HG03280 (cell line): ENCODE results near the gene CENPVL3.
"Not testable (repeated sequence)": the region's sequence is repeated elsewhere in the genome, so short reads cannot be mapped to it uniquely, and the experiment has no call there.

Source experiments
- ATAC-seq: cut with Tn5 transposase; IDR thresholded peaks from one replicate; pipeline ENCODE4 v1.9.1; 2021; ENCODE audit warnings: mild to moderate bottlenecking, moderate library complexity; ENCODE audit not compliant: unreplicated experiment

Gene CENPVL3

DNA sequence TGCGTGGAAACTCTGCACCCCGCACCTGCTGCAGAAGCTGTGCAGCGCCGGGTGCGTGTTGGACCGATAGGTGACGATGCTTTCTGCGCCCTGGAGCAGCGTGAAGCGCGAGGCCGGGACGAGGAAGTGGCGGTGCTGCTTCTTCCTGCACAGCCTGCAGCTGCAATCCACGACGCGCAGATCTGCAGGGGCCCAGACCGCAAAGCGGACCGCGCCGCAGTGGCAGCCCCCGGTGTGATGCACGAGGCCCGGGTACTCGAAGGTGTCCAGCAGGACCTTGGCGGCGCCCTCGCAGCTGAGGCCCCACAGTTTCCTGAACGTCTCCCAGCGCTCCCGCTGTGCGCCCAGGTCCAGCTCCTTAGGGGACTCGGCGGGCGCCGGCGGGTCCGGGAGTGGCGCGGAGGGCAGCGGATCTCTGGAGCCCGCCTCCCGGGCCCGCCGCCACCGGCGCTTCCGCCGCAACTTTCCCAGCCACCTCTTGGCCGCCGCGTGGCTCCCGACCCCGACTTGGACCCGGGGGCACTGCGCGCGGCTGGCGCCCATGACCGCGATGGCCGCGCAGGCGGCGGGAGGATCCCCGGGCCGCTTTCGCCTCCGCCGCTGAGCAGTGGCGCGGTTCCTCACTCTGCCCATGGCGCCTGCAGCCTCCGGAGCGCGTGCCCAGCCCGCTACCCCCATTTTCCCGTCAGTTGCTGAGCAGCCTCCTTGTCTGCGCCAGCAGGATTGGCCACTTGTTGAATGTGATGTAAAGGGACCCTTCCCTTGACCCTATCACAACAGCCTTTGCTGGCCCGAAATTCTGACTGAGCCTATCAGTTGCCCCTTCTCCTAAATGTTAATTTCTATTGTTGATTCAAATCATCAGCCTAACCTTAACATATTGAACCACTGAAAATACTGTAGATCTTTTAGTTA is at the start of gene CENPVL3:
Gene CENPVL3, minus strand, starts transcription at position 672 of the 915 bp plus-strand sequence. Its CDS starts 39 bp downstream, at position 633.
- ATAC-seq = not testable (repeated sequence)

DNA sequence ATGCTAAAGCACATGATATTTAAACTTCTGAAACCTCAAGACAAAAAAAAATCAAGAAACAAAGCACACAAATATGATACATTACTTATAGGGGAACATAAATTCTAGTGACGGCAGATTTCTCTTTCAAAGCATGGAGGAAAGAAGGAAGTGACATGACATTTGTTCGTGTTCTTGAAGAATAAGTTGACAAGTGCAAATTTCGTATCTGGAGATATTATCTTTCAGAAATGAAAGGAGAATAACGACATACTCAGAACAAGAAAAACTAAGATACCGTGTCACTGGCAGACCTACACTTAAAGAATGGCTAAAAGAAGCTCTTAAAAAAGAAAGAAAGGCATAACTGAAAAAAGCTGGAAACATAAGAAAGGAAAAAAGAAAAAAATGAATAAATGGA is 47.3 kb upstream of the CENPVL3 start:
- no peak for ATAC-seq

DNA sequence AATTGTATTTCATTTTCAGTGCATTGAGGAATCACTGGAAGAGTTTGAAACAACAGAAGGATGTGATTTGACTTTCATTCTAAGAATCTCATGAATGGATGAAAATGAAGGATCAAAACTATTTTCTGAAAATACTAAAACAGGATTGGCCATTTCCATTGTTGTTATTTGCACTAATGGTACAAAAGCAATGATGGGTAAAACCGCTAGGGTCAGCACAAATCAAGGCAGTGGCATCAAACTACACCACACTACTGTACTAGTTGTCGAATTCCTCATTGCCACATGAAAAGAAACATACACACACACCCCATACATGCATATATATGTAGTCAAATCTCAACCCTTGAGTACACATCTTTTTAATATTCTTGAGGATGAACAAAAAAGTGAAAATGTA is 24.7 kb upstream of the CENPVL3 start:
- ATAC-seq = no peak

DNA sequence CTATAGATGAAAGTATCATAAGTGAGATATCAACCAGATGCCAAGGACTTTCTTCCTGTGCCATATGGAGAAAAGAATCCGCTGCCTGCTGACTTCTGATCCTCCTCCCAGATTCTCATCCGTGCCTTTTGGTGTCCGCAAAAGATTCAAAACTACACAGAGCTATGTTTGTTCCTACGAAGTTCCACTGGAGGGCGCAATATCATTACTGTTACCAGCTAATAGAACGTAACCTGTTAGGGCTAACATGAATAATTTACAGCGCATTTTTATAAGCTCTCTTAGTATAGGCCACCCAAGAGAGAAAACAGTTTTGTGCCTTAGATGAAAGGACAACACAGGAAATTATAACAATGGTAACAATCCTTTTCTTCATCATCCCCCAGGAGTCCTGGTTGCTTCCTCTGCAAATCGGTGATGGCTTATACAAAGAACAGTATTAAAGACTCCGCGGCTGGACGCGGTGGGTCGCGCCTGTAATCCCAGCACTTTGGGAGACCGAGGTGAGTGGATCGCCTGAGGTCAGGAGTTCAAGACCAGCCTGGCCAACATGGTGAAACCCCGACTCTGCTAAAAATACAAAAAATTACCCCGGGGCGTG is 22.8 kb upstream of the CENPVL3 start:
- ATAC-seq = no peak

DNA sequence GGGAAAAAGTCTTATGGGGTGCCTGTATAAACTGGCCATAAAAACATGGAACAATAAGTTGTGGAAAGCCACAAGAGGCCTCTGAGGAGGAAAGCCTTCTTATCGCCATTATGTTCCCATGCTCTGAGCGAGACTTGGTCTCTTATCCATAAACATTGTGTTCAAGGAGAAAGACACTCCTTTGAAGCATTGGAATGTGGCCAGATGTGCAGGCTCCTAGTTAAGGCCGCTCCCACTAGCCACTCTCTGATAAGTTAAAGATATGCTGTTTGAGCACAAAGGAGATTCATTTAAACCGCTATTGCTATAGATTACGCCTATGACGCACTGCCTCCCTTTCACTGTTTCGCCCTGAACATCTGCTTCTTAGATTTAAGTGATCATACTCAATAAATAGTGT is 17.8 kb upstream of the CENPVL3 start:
- not testable (repeated sequence) for ATAC-seq

DNA sequence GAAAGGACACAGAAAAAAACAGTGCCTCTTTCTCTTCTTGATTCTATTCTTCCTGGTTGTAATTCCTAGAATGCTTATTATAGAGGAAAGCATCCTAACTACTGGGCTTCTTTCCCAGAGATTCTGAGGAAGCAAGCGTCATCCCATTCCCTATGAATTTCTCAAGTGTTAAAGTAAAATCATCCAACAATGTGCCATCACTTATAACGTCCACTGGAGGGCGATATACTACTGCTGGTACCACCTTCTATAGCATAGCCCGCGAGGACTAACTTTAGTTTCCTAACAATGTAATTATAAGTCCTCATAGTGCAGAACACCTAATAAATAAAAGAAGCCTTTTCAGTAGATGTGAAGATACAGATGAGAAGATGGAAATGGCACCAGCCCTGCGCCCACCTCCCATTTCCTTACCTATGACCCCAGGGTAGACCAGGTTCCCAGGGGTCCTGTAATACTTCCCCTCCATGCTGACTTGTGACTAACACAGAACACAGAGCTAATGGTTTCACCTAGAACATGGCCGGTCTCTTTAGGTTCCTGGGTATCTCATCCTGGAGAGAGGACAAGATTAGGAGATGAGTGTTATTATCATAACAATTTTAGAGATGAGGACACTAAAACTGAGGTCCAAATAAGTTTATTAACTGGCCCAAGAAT is 4.2 kb downstream of the CENPVL3 start:
- ATAC-seq = no peak

DNA sequence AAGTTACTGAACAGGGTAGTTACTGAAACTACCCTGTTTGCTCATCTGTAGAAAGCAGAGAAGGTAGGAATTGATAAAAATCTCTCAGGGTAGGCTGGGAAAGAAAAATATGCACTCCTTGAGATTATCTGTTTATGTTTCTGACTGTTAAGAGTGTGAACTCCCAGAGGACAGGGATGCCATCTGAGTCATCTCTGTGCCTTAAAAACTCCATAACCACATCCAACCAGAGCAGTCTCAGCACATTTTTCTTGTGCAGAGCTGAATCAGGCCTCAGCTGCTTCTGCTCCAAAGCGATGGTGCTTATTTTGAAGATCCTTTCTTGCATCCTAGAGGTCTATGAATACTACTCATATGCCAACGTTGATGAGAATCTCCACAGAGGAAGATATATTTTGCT is 9.9 kb downstream of the CENPVL3 start:
- ATAC-seq = no peak

DNA sequence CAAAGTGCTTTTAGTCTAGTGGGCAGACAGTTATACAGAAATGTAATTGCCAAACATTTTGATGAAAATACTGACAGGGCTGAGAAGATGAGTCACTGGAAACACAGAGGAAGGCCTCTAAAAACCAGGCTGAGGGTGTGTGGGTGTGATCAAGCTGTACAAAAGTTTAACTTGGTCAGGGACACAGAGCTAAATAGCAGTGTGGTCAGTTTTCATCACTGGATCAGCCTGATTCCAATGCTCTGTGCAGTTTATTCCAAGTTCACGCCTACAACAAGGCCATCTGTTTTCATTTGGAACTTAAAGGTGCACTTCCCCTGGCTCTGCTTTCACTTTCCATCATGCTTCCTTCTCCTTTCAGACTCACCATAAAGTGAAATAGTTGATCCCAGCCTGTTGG is 10.6 kb downstream of the CENPVL3 start:
- no peak for ATAC-seq

DNA sequence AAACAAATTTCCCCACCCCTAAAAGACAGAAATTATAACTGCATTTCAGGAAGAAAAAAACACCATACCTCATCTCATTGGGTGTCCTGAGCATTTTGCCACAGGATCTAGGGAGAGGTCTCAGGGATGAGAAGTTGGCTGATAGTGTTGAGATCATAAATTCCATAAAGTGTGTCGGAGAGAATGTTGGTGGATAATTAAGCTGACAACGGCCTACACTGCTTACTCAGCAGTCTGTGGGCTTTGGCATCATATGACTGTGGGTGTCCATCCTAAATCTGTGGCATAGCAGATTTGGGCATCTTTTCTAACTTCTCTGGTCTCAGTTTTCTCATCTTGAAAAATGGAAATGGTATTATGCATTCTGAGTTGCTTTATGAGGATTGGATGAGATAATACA is 12.3 kb downstream of the CENPVL3 start:
- ATAC-seq = no peak

DNA sequence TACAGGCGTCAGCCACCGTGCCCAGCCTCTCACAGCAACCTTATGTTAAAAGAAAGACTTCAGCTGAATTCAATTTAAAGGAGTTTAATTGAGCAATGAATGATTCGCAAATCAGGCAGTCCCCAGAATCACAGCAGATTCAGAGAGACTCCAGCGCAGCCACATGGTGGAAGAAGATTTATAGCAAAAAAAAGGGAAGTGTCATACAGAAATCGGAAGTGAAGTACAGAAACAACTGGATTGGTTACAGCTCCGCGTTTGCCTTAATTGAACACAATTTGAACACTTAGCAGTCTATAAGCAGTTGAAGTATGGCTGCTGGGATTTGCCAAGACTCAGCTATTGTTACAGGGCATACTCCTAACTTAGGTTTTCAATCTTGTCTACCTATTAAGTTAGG is 19.8 kb downstream of the CENPVL3 start:
- ATAC-seq = no peak

DNA sequence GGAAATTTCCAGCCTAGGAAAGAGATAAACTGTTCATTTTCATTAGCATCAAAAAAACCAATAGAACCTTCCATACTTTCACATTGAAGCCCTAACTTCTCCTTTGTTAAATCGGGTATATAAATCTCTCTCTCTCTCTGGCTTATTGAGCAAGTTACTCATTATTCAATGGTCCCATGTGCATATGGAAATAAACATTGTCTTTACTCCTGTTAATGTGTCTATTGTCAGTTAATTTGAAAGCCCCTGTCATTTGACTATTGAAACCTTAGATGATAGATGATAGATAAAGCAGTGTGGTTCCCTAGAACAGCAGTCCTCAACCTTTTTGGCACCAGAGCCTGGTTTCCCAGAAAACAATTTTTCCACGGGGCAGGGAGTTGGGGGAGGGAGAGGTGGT is 46.8 kb downstream of the CENPVL3 start:
- no peak for ATAC-seq

DNA sequence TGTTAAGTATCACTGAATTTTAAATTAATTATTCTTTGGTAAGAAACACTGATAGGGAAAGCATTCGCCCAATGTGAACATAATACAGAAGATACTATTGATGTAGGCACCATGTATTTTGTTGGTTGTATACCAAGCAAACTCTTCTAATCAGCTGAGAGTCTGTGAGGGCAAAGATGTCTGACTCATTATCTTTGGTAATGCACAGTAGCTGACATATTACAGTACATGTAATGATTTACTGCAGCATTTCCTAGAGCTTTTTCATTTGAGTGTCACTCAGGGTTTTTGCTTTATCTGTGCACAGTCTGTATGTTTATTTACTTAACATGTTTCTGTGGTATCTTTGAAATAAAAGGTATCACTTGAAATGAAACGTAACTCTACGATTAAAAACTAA is 49.2 kb downstream of the CENPVL3 start:
- no peak for ATAC-seq

DNA sequence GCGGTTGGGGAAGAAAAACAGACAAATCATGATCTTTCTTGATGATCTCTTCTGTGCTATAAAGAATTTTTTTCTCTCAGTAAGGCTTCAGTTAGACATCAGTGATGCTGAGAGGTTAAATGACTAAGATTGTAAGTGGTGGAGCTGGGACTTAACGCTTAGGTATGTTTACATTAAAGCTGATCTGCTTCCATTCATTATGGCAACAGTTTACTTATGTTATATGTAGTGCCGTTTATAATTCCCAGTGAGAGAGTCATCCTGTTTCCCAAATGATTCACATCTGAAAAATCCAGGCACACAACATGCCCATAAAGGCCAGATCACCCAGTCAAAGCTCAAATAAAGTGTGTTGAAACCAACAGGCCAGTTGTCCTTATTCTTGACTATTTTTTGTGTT is 50.1 kb downstream of the CENPVL3 start:
- no peak for ATAC-seq
